GM12878 (cell line): Measurements from ENCODE around the gene NBEA. TPM values are rescaled to one million over a fixed set of nuclear protein-coding genes. Genes with fewer than 3 reads are reported as not detected.
"Not testable (repeated sequence)": the region's sequence is repeated elsewhere in the genome, so short reads cannot be mapped to it uniquely, and the experiment has no call there.

Experiments used
- ATAC-seq: fragments of 200-7000 bp; cut with Tn5 transposase; 3 replicates; pipeline ENCODE4 v1.9.1; 2020; ENCODE audit warnings: mild to moderate bottlenecking, moderate library complexity
- BruUV-seq: library from RNA; stranded (reverse); fragments of 400-500 nt; replicated peaks from 2 replicates; lab custom pipeline; 2021; lab: Mats Ljungman, UMichigan
- CTCF ChIA-PET: fragments of 300-600 bp; sonication (Branson Sonifier 250); formaldehyde crosslinking; extraction: SDS; loops from one replicate; lab custom pipeline; 2021; ENCODE audit warnings: inconsistent platforms; lab: Yijun Ruan, JAX
- POLR2A ChIA-PET: fragments of 350-600 bp; formaldehyde crosslinking; extraction: SDS; loops from one replicate; lab custom pipeline; 2021; ENCODE audit warnings: inconsistent platforms; lab: Charles Lee
- RAD21 ChIA-PET: fragments of 300-600 bp; sonication (Branson Sonifier 250); formaldehyde crosslinking; loops from one replicate; lab custom pipeline; 2023; ENCODE audit warnings: antibody characterized with exemption; ENCODE audit not compliant: unreplicated experiment; lab: Charles Lee
- SMC1A ChIA-PET: fragments of 300-600 bp; sonication (Branson Sonifier 250); formaldehyde crosslinking; loops from one replicate; lab custom pipeline; 2023; ENCODE audit not compliant: unreplicated experiment, uncharacterized antibody; lab: Charles Lee
- DNase-seq: peaks from one replicate; pipeline ENCODE4 v3.0.0-alpha.2; 2011; ENCODE audit warnings: low read depth, low spot score
- FAIRE-seq: peaks from 3 replicates; lab custom pipeline; 2011; peaks lifted over from hg19 to GRCh38; lab: Jason Lieb, UNC
- H2AFZ ChIP-seq: 2 replicates; pipeline ENCODE4 v1.6.0; 2011; ENCODE audit warnings: low read depth, low read length, control low read depth; ENCODE audit not compliant: control insufficient read depth
- H3K27ac ChIP-seq: 2 replicates; pipeline ENCODE4 v1.5.1; 2011; ENCODE audit warnings: control low read depth; ENCODE audit not compliant: control insufficient read depth, insufficient read depth
- H3K27me3 ChIP-seq, 2 experiments: replicated peaks in 1 of 2; 2 replicates each; pipeline versions ENCODE4 v1.6.0 to v1.6.1; 2011; ENCODE audit warnings: low read length in 1 of 2; ENCODE audit not compliant: control insufficient read depth in 2 of 2, insufficient read depth in 2 of 2
- H3K36me3 ChIP-seq, 2 experiments: 2 replicates each; pipeline ENCODE4 v1.5.1; 2011; ENCODE audit warnings: low read length in 1 of 2; ENCODE audit not compliant: control insufficient read depth in 2 of 2, insufficient read depth in 2 of 2
- H3K4me1 ChIP-seq: 2 replicates; pipeline ENCODE4 v1.6.1; 2011; ENCODE audit warnings: mild to moderate bottlenecking, low read length, moderate library complexity, mixed read lengths; ENCODE audit not compliant: control insufficient read depth, insufficient read depth
- H3K4me2 ChIP-seq: 2 replicates; pipeline ENCODE4 v1.6.0; 2011; ENCODE audit warnings: control low read depth; ENCODE audit not compliant: control insufficient read depth, insufficient read depth
- H3K4me3 ChIP-seq: fragments of 200-600 bp; sonication (generic); 2 replicates; pipeline ENCODE4 v1.5.1; 2016
- H3K79me2 ChIP-seq: 2 replicates; pipeline ENCODE4 v1.6.0; 2011; ENCODE audit warnings: low read length; ENCODE audit not compliant: control insufficient read depth, insufficient read depth
- H3K9ac ChIP-seq: 2 replicates; pipeline ENCODE4 v1.8.0; 2011; ENCODE audit warnings: low read length, control low read depth, mixed read lengths; ENCODE audit not compliant: control insufficient read depth, insufficient read depth
- H3K9me3 ChIP-seq: replicated peaks from 3 replicates; pipeline ENCODE4 v1.5.1; 2011; ENCODE audit warnings: mild to moderate bottlenecking, low read length; ENCODE audit not compliant: control insufficient read depth, insufficient read depth
- H4K20me1 ChIP-seq: 2 replicates; pipeline ENCODE4 v1.6.0; 2011; ENCODE audit not compliant: control insufficient read depth, insufficient read depth
- HDAC2 ChIP-seq: fragments of 200-600 bp; sonication (generic); IDR thresholded peaks from 2 replicates; pipeline ENCODE4 v1.6.1; 2017
- IRF3 ChIP-seq: fragments of 450-650 bp; IDR thresholded peaks from 2 replicates; pipeline ENCODE4 v1.6.1; 2014; ENCODE audit warnings: mild to moderate bottlenecking
- POLR2AphosphoS5 ChIP-seq: IDR thresholded peaks from 2 replicates; pipeline ENCODE4 v1.6.1; 2011; ENCODE audit warnings: mild to moderate bottlenecking, low read length, inconsistent platforms
- STAT1 ChIP-seq: fragments of 450-650 bp; conservative IDR thresholded peaks from 2 replicates; pipeline ENCODE4 v1.6.1; 2014; ENCODE audit warnings: antibody characterized with exemption, mild to moderate bottlenecking
- ZBTB11 ChIP-seq: fragments of 450-650 bp; formaldehyde crosslinking; IDR thresholded peaks from 2 replicates; pipeline ENCODE4 v1.5.0; 2022; ENCODE audit warnings: mild to moderate bottlenecking, missing genetic modification characterization
- WGBS: methylation state at CpG from one replicate; pipeline ENCODE4 v1.1.6; 2016; ENCODE audit warnings: low lambda C conversion rate; ENCODE audit not compliant: insufficient replicate concordance, insufficient coverage; ENCODE audit errors: missing lambda C conversion rate; 5-methylcytosine and 5-hydroxymethylcytosine counted together
- in situ Hi-C: fragments of 300-500 bp; cut with MboI; formaldehyde crosslinking; loops from 9 replicates; pipeline ENCODE4 v1.14.3; 2018; ENCODE audit warnings: mixed read lengths
- intact Hi-C: fragments of 100-400 bp; cut with micrococcal nuclease; formaldehyde crosslinking; loops from one replicate; pipeline ENCODE4 v1.14.2; 2022; ENCODE audit not compliant: unreplicated experiment
- polyA plus RNA-seq, 11 experiments: library from polyadenylated mRNA; depleted of rRNA in 4 of 11; unstranded in 6 of 11; stranded (reverse) in 5 of 11; fragments of >200 nt; fragmentation: Nextera tagmentation in 4 of 11; fragmentation: Illumina TruSeq in 1 of 11; extraction: Ambion mirVana in 4 of 11; extraction: Trizol in 1 of 11; gene quantifications; 1 replicate in 1 of 11; 2 replicates in 10 of 11; pipeline versions ENCODE4 v1.2.1 to v1.2.3, GENCODE V29; 2011 to 2016; ENCODE audit warnings: inconsistent platforms in 2 of 11, missing spikeins in 2 of 11, low read depth in 1 of 11
- total RNA-seq, 4 experiments: library from RNA; depleted of rRNA in 3 of 4; stranded (reverse); fragments of >200 nt in 3 of 4; fragmentation: Illumina TruSeq in 1 of 4; extraction: Trizol in 1 of 4; gene quantifications; 2 replicates each; pipeline versions ENCODE4 v1.2.1 to v1.2.3, GENCODE V29; 2013 to 2021

NBEA gene
- total and polyA plus RNA-seq, 10 of the 15 experiments (the other 5 are each of a cell fraction or from before 2014, with no cell fraction given): 0.23 to 3.6 (median 0.55) TPM

DNA sequence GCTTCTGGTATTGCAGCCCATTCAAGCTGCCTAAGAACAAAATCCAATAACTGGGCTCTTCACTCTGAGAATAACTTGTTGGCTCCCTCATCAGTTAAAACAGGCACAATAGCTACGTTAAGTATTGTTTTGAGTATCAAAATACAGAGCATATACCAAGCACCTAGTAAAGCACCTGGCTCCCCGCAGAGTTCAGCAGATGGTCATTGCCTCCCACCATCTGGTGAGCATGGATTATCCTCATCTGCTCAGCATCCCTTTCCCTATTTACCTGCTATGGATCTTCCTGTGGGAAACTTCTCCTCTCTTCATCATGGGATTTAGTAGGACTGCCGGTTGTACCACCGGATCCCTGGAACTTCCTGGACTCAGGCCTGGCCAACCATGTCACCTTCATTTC, 733.6 kb downstream of the NBEA start:
- H3K27ac ChIP-seq: no peak overlapping the region
- no peak overlapping the region for H3K9ac ChIP-seq
- no peaks in the 10 kb centered on the region for H3K27me3 ChIP-seq
- H3K9me3 ChIP-seq: no peaks in the 10 kb centered on the region
- RAD21 ChIA-PET: no interaction called here
- ATAC-seq (no peak), FAIRE-seq (no peak), DNase-seq (no peak)
- H3K4me2 ChIP-seq: no peak overlapping the region
- POLR2A ChIA-PET: no interaction called here
- H4K20me1 ChIP-seq: no peaks in the 10 kb centered on the region
- in situ Hi-C loops (no loop called here), intact Hi-C loops (no loop called here)
- no peaks in the 10 kb centered on the region for H3K36me3 ChIP-seq
- H3K79me2 ChIP-seq: no peaks in the 10 kb centered on the region
- WGBS: 48% methylated on average over 4 of the region's 4 CpGs
- CTCF ChIA-PET: no interaction called here
- no peak for TF ChIP-seq ZBTB11
- TF ChIP-seq IRF3: no peak
- TF ChIP-seq POLR2AphosphoS5: no peak
- no peak for TF ChIP-seq STAT1
- TF ChIP-seq HDAC2: no peak
- SMC1A ChIA-PET: no interaction called here
- H3K4me1 ChIP-seq: no peaks in the 10 kb centered on the region
- no TSS peak for BruUV-seq
- no peak overlapping the region for H2AFZ ChIP-seq
- no peak overlapping the region for H3K4me3 ChIP-seq

- RAD21 ChIA-PET, H3K4me3 ChIP-seq, SMC1A ChIA-PET, intact Hi-C loops, in situ Hi-C loops, H3K36me3 ChIP-seq, H3K9me3 ChIP-seq, H4K20me1 ChIP-seq, H3K9ac ChIP-seq, H3K4me2 ChIP-seq, H3K79me2 ChIP-seq, H3K4me1 ChIP-seq, ATAC-seq, FAIRE-seq, H2AFZ ChIP-seq, H3K27ac ChIP-seq, H3K27me3 ChIP-seq, POLR2A ChIA-PET, CTCF ChIA-PET, DNase-seq, BruUV-seq: not testable (repeated sequence)
- WGBS: 9% methylated on average over 5 of the region's 6 CpGs
These were observed 735.8 kb downstream of the NBEA start for GRCh38 chr13:35677863-35678262.
